Left lobe of liver (tissue), 2 donors: ENCODE measurements around the gene CNTN3. TPM values are rescaled to one million over a fixed set of nuclear protein-coding genes. Genes with fewer than 3 reads are reported as not detected.
A peak's percentile ranks its signal among the peaks of the same experiment; 100 is the strongest.

Experiments used
- ATAC-seq: fragments of 200-7000 bp; cut with Tn5 transposase; one replicate; pipeline ENCODE4 v1.9.1; 2020; ENCODE audit warnings: mild to moderate bottlenecking, moderate library complexity
- DNase-seq: peaks from one replicate; pipeline ENCODE4 v3.0.0-alpha.2; 2020; ENCODE audit warnings: low spot score
- total RNA-seq: library from RNA; stranded (reverse); gene quantifications from one replicate; pipeline ENCODE4 v1.2.1, GENCODE V29; 2021
- donor health status: DM: no; HTN: no; CAD: no; lungs with moderate emphysema.
- donor health status: DM: no; HTN: yes; CAD: no.

CNTN3 gene
- 5.7 TPM for total RNA-seq

DNA sequence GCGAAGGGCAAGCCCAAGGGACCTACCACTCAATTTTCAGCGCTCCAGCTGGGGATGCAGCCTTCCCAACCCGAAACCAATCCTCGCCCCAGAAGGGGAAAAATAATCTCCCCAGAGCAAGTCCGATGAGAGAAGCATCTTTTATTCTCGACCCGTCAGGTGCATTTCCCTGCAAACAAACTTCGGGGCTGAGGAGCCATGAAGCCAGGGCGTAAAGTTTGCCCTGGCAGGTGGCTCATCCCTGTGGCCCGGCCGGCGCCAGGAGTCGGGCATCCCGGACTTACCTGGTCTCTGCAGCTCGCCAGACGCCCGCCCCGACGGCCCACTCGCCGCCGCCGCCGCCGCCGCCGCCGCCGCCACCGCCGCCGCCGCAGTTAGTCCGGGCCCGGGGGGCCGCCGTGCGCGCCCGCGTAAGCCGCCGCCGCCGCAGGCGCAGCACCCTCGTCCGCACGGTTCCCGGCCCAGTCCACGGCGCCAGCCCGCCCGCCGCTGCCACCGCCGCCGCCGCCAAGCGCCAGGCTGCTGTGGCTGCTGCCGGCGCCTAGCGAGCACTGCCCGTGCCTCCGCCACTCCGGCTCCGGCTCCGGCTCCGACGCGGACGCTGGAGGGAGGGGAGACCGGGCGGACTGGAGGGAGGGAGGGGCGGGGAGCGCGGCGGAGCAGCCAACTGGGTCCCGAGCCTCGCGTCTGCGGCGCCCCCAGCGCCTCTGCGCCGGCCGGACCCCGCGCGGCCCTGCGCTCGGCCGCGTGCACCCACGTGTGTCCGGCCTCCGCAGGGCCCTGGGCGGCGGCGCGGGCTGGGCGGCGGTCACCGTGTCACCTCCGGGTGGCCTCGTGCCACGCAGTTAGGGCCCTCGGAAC lies at the start of gene CNTN3:
CNTN3 (minus strand) TSS at position 553 of the 861 bp plus-strand sequence. CDS start 93,547 bp downstream, outside the sequence.
- ATAC-seq (peak; percentile 90), DNase-seq (peak; percentile 70)

DNA sequence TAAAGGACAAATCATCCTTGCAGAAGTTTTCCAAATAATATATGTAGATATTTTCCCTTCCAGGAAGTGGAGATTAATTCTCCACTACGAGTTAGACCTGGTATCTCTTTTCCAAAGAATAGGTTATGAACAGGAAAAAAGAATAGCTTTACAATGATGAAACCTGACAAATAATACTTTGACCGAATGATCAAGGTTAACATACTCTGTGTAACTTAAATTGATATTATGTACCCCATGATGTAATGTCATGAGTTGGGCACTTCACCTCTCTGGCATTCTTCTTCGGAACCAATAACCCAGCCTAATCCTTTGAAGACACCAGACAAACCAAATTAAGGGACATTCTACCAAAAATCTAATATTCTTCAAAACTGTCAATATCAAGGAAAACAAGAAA lies 48.7 kb upstream of the CNTN3 start:
- no peak for DNase-seq
- no peak for ATAC-seq

DNA sequence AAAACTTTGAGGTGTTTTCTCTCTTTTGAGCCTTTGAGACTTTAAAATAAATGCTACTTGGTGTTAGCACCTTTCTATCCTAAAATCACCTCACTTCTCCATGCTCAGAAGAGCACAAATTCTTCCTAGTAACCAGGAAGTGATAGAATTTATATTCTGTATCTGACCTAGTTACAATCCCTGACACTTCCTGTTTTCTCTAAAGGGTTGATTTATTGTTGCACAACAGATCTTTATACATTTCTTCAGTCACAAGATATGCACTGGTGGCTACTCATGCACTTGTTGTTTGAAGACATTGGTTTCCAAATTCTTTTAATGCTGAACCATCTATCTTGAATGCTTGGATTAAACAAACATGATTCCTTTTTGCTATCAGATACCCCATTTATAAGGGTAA lies 47.2 kb upstream of the CNTN3 start:
- DNase-seq (no peak), ATAC-seq (no peak)

DNA sequence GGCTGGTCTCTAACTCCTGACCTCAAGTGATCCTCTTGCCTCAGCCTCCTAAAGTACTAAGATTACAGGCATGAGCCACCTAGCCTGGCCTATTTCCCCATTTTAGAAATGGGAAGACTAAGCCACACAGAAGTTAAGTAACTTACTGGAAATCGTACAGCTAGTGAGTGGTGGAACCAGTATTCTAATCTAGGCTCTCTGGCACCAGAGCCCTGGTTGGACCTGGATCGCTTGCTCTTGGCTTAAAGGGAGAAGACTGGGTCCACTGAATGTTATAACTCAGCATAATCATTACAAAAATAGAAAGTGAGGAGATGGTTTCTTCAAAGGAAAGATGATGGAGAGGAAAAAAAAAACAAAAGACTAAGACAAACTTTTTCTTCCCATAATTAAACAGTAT lies 37.4 kb upstream of the CNTN3 start:
- no peak for ATAC-seq
- DNase-seq, result no peak

DNA sequence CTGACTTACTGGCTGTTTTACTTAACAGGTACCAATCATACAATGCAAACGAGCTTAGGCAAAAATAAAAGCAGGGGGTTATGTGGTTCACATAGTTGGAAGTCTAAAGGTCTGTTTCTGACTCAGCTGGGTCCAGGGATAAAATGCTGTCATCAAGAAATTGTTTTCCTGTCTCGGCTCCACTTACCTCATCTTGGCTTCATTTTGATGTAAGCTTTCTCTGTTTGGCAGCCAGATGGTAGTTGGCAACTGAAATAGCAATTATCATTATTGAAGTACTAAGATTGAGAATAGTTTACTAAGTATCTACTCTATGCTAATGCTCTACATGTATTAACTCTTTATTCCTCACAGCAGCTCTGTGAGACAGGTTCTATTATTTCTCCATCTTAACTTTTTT lies 36.8 kb upstream of the CNTN3 start:
- ATAC-seq, result no peak
- no peak for DNase-seq

DNA sequence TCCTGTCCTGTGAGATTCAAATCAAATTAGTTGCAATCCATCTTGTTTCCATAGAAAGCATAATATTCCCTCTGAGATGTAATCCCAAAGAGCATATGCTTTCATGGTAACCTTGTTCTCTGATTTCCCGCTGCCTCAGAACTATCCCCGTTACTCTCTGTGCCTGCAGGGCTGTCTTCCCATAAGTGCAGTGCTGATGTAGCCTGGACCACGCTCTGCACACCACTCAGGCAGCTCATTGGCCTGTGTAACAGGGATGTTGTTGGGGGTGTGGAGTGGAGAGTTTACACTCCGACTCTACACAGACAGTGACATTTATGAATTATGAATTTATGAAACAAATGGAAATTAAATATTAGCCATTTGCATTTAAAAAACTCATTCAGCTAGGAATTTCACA lies 33.6 kb upstream of the CNTN3 start:
- no peak for DNase-seq
- no peak for ATAC-seq

DNA sequence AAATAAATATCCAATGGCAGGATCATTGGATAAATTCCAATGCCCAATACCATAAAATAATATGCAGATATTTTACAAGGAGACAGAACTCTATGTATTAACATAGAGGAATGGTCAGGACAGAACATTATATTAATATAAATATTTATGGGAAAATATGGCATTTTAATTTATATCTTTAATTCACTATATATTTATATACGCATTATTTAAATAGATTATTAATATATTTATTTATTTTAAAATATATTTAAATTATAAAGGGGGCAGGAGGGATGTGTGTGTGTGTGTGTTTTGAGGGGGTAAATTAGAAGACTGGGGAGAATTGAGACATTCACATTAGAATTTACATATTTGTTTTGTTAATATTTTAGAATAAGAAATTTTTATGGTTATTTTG lies 31.6 kb upstream of the CNTN3 start:
- ATAC-seq (no peak), DNase-seq (no peak)

DNA sequence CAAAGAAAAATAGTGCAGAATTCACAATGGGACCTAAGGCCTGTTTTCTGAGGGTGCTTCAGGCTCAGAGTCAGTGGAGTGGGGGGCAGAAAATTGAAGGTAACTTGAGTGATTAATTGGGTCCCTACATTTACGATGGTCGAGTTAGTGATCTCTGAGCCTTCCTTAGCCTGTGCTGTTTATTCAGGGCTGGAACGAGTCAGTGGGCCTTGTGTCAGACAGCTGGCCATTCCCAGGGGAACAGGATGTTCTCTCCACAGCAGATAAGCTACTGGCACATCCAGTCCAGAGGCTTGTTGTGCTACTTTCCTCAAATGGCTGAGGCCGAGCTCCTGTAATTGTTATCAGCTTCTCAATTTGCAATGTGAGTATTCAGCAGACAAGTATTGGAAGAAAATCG lies 29.2 kb upstream of the CNTN3 start:
- DNase-seq (peak; percentile 67), ATAC-seq (peak; percentile 99)

DNA sequence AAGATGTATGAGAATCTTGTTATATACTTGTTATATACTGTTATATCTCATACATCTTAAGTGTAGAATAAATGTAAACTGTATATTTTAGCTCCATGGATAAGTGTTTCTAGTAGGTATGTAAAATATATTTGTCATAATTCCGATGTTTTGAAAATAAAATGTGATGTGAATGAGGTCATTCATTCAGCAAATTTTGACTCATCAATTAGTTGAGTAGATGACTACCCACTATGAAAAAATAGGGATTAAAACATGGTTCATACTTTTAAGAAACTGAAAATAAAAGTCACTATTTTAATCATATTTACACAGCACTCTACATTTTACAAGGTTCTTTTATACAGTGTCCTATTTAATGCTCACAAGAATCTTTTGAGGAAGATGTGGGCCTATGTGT lies 28.4 kb upstream of the CNTN3 start:
- DNase-seq (no peak), ATAC-seq (no peak)

DNA sequence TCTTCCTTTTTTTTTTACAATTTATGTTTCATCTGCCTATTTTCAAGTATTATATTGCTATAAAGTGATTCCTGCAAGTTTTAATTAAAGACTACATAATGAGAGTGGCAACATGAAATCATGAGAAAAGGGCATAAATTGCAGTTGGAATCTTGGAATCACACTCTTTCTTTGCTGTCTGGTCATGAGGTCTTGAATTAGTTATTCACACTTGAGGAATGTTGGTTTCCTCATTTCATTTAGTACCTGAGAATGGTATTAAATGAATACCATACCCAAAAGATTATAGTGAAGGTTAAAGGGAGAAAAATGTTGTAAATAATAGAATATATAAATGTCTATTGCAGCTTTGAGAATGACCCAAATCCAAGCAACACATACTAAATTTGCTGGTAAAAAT lies 25.8 kb upstream of the CNTN3 start:
- ATAC-seq (no peak), DNase-seq (no peak)

DNA sequence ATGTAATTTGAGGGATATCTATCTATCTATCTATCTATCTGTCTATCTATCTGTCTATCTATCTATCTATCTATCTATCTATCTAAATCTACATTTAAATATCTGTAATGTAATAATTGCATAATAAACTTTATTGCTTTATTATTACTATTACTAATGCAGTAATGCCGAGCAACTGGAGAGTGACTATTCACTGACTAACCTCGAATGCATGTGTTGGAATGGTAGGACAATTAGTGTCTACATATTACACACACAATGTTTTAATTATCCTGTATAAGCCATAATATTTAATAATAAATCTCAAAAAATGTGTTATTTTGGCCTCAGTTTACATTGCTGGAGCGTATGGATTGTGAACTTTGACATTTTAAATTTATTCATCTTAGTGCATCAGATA lies 25.2 kb upstream of the CNTN3 start:
- DNase-seq (no peak), ATAC-seq (no peak)

DNA sequence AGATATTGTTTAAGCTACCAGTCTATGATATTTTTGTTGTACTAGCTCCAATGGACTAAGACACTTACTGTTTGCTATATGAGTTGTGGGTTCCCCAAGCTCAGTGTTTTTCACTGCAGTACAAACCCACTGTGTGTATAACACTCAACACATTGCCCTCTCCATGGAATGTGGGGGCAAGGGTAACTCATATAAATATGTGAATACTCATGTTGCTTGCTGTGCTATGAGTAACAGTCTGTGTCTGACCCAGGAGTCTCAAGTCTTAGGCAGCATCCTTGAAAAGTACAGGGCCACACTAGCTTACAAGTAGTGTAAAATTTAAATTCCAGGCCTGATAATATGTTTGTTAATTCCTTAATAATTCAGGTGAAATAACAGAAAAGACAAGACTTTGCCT lies 22.5 kb upstream of the CNTN3 start:
- ATAC-seq (no peak), DNase-seq (no peak)

DNA sequence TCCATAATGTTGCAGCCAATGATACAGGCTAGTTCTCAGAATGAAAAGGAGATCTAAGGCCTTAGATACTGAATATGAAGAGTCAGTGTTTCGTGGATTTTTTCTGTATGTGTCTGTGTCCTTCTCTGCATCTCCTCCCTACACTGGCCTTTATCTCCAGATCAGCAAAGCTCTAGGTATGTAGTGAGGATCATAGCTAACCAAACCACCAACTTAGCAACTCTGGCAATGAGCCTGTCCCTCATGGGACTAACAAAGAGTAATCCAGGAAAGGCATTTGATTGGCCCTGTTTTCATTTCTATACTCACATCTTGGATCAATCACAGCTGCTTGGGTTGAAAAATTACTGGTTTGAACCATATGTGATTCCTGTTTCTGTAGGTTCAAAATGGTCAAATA lies 18.6 kb upstream of the CNTN3 start:
- DNase-seq, result no peak
- no peak for ATAC-seq

DNA sequence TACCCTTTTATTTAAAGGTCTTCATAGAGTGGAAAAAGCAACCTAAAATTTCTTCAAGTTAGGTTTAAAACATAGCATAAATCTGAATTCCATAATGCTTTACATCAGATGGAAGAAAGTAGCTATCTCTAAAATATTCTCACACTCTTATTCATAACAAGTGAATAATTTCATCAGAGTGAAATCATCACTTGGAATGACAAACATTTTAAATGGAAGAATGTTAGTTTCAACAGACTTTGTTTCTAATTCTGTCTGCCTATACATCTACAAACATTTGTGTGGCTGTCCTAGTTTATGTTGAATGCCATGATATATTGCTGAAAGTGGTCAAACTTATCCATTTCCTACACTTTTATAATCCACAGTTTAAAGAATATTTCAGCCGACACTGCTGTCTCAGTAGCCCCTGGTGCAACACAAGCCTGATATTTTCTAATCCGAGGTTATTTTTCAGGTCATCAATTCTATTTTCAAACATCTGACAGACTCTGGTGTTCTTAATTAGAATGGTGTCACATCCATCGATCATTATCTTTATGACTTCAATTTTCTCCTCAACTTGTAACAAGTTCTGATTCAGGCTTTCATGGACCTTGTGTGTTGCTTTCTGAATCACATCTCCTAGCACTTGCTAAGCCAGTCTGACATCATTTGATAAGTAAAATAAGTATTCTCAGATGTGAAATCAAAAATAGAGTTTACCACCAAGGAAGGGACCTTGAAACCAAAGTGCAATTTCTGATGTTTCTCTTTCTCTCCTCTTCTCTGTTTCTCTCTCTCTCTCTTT lies 17.1 kb upstream of the CNTN3 start:
- ATAC-seq (no peak), DNase-seq (no peak)

DNA sequence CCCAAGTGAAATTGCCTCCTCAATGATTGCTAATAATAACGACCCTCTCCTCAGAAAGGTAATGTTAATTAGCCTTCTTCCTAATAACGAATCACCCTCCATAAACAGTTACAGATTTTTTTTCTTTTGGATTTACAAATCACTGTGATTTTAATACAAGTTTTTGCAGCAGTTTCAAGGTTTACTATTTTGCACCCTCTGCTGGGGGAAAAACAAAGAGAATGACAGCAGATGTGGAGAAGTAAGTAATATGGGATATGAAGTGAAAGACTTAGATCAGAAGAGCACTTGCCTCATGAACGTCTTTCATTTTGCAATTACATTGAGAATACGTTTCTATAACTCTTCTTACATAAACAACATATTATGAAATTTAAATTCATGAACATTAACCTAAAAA lies 16.1 kb upstream of the CNTN3 start:
- peak; percentile 83 for ATAC-seq
- DNase-seq, result no peak

DNA sequence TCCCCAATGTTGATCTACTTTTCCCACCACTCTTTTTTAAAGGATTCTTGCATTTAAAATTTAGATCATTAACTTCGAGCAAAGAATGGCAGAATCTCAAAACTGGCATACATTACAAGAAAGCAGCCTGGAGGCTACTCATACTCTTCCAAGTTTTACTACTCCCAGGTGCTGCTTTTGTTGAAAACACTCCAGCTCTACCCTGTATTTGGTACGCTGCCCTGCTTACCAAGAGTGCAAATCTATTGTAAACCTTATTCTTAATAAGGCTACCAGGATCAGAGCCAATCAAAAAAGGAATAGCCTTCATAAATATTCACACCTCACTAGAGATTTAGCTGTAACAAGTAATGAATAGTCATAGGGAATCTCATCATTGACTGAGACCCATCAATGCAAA lies 11.6 kb upstream of the CNTN3 start:
- DNase-seq, result no peak
- no peak for ATAC-seq

DNA sequence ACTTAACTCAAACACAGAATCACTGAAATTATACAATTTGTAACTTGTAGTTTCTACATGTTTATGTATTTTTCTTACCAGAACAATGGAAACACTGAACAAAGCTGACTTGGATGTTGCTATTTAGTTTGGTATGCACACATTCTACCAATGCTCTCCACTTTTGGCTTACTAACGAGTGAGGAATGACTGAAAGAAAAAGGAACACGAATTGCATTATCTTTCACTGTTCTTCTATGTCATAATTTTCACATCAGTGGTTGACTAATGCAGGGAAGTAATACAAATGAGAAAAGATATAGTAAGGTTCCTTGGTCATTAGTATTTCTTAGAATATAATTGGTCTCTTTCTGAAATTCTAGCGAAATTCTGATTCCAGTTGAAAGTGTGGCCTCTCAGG lies 9.8 kb upstream of the CNTN3 start:
- no peak for ATAC-seq

DNA sequence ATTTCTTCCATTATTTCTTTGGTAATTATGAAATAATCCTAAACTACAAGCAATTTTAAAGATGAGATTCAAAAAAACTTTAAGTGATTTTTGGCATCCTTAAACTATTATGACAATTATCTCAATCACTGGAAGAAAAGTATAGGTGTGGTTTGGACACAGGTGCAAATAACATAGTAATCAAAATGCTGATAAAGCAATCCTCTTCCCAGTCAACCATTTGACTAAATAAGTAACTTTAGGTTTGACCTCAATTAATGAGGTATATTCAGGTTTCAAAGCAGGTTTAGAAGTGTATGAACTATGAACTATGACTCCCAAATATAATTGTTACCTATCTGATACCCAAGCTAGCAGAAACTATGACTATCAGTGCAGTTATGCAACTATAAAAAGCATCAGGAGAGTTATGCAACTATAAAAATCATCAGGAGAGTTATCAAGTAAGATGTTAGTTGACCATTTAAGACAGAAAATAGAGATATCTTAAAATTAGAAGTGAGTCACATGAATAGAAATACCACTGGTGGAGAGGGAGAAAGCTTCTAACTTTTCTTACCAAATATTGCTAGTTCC lies 8.9 kb upstream of the CNTN3 start:
- DNase-seq (no peak), ATAC-seq (no peak)

More for the DNA sequence above, 9.8 kb upstream of the CNTN3 start:
- no peak for DNase-seq

DNA sequence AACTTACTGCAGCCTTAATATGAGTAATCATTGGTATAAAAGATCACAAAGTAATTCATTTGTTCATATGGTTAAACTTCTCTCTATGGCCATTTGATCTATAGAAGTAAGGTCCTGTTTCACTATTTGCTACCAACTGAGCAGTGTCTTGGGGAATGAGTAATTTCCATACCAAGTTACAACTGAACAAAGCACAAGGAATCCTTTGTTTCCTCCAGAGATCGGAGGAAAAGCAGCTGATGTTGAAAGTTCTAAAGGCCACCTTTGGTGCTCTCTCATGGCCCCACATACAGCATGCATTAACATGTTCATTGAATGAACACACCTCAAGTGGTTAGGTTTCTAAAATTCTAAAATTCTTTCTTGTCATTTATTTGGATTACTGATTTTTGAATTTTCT lies 7.1 kb upstream of the CNTN3 start:
- DNase-seq (no peak), ATAC-seq (no peak)

DNA sequence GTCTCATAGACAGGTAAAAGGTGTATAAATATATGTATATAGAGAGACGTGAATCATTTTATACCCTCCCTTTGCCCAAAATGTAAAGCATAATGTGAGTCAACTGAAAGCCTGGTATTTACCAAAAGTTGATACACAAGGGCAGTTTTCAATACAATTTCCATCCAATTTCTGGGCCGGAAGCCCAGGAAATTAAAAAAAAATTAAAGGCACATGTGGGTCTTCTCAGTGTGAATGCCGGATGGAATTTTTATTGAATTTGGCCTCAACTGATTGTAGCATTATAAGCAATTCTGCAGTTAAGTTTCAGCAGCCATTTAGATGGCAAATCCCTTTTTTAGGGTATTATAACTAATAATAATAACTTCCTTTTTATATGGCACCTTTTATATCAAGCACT lies 3.3 kb upstream of the CNTN3 start:
- DNase-seq (no peak), ATAC-seq (no peak)

DNA sequence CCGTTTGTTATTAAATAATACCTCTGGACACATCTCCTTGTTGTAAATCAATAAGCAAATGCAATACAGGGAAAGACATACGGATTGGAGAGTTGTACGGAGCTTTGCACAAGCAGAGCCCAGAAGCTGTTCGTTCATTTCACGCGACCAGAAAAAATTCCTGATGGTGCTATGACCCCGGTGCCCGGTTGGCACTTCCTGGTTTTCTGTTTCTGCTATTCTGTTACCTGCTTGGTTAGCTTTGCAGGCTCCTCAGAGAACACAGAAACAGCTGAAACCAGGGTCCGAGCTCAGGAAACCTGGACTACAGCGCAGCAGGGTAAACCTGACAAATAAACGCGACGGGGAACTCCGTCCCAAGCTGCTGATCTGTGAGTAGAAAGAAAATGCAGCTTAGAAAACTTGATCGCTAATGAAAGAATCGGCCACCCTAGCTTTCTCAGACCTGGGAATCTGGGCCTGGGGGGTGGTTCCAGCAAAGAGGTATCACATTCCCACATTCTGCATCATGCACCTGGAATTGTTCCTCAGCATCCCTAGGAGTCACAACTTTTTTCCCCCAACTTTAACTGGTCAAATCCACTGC lies 845 bp downstream of the CNTN3 start:
- ATAC-seq, result peak; percentile 65
- peak; percentile 57 for DNase-seq

DNA sequence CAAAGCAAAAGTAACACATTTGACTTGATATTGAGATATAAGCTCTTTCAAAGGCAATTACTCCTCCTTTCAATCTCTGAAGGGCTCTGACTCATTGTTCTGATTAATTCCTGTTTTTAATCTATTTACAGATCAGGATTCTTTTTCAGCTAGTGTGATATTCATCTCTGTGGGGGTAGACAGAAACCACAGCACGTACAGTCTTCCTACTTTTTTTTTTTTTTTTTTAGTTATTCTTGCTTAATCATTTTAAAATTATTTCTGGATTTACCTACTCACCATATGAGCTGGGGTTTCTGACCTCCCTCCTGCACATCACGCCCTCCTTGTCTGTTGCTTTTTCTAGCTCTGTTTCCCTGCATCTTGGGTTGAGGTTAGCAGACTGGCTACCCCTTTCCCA lies 1.4 kb downstream of the CNTN3 start:
- DNase-seq (no peak), ATAC-seq (no peak)
